Measurements from ENCODE around the gene COL19A1.

Gene COL19A1

GRCh38 chr6:69878795-69879194 lies 12.4 kb downstream of the COL19A1 start:
- Histone ChIP-seq H3K9me2 (replicated peaks; ENCODE audit: insufficient read depth, low read length) (no peaks in the 10 kb centered on the region), H3K4me3 (ENCODE audit: low read length) (no peak overlapping the region), H4K20me1 (ENCODE audit: insufficient read depth, low read length) (no peaks in the 10 kb centered on the region), H3K4me2 (ENCODE audit: low read depth, low read length) (no peak overlapping the region), H3F3A (ENCODE audit: insufficient read depth, low read length) (no peaks in the 10 kb centered on the region), H3K36me3 (replicated peaks; ENCODE audit: insufficient read depth, low read length) (no peaks in the 10 kb centered on the region), H3K9me3 (replicated peaks; ENCODE audit: insufficient read depth, low read length) (no peaks in the 10 kb centered on the region), H3K27ac (ENCODE audit: low read length) (no peak overlapping the region), H2AFZ (ENCODE audit: low read length) (no peak overlapping the region), H3K9ac (ENCODE audit: low read length) (no peak overlapping the region), H3K79me2 (ENCODE audit: low read length) (no peaks in the 10 kb centered on the region), H3K27me3 (replicated peaks; ENCODE audit: insufficient read depth, low read length) (no peaks in the 10 kb centered on the region), H3K4me1 (ENCODE audit: low read length) (no peaks in the 10 kb centered on the region)
- no peak for DNase-seq
- TF ChIP-seq EZH2phosphoT487 (IDR thresholded peaks at IDR 0.05; ENCODE audit: low read length) = no peak
- TF ChIP-seq CTCF (IDR thresholded peaks at IDR 0.05; ENCODE audit: low read length) = no peak
- TF ChIP-seq EZH2 (optimal IDR thresholded peaks at IDR 0.05; ENCODE audit: low read depth, low read length) = no peak

- Histone ChIP-seq H3F3A (ENCODE audit: insufficient read depth, low read length) (no peaks in the 10 kb centered on the region), H4K20me1 (ENCODE audit: insufficient read depth, low read length) (no peaks in the 10 kb centered on the region), H3K9me3 (replicated peaks; ENCODE audit: insufficient read depth, low read length) (no peaks in the 10 kb centered on the region), H3K36me3 (replicated peaks; ENCODE audit: insufficient read depth, low read length) (no peaks in the 10 kb centered on the region), H3K4me1 (ENCODE audit: low read length) (no peaks in the 10 kb centered on the region), H3K27me3 (replicated peaks; ENCODE audit: insufficient read depth, low read length) (no peaks in the 10 kb centered on the region), H3K9ac (ENCODE audit: low read length) (no peak overlapping the region), H3K4me3 (ENCODE audit: low read length) (no peak overlapping the region), H3K9me2 (replicated peaks; ENCODE audit: insufficient read depth, low read length) (no peaks in the 10 kb centered on the region), H3K27ac (ENCODE audit: low read length) (no peak overlapping the region), H3K4me2 (ENCODE audit: low read depth, low read length) (no peak overlapping the region), H3K79me2 (ENCODE audit: low read length) (no peaks in the 10 kb centered on the region), H2AFZ (ENCODE audit: low read length) (no peak overlapping the region)
- DNase-seq = no peak
- no peak for TF ChIP-seq EZH2phosphoT487 (IDR thresholded peaks at IDR 0.05; ENCODE audit: low read length)
- no peak for TF ChIP-seq EZH2 (optimal IDR thresholded peaks at IDR 0.05; ENCODE audit: low read depth, low read length)
- TF ChIP-seq CTCF (IDR thresholded peaks at IDR 0.05; ENCODE audit: low read length) = no peak
Observed at GRCh38 chr6:69880601-69881000, 14.2 kb downstream of the COL19A1 start.

- no peak overlapping the region for H2AFZ ChIP-seq (ENCODE audit: low read length)
- H3K4me2 ChIP-seq (ENCODE audit: low read depth, low read length) = no peak overlapping the region
- H3K9me2 ChIP-seq (replicated peaks; ENCODE audit: insufficient read depth, low read length) = no peaks in the 10 kb centered on the region
- TF ChIP-seq CTCF (IDR thresholded peaks at IDR 0.05; ENCODE audit: low read length) = no peak
- TF ChIP-seq EZH2 (optimal IDR thresholded peaks at IDR 0.05; ENCODE audit: low read depth, low read length) = no peak
- H3K27ac ChIP-seq (ENCODE audit: low read length) = no peak overlapping the region
- no peaks in the 10 kb centered on the region for H3K9me3 ChIP-seq (replicated peaks; ENCODE audit: insufficient read depth, low read length)
- H3K4me3 ChIP-seq (ENCODE audit: low read length) = no peak overlapping the region
- H3K4me1 ChIP-seq (ENCODE audit: low read length) = no peaks in the 10 kb centered on the region
- H3F3A ChIP-seq (ENCODE audit: insufficient read depth, low read length) = no peaks in the 10 kb centered on the region
- no peaks in the 10 kb centered on the region for H3K36me3 ChIP-seq (replicated peaks; ENCODE audit: insufficient read depth, low read length)
- no peaks in the 10 kb centered on the region for H4K20me1 ChIP-seq (ENCODE audit: insufficient read depth, low read length)
- H3K79me2 ChIP-seq (ENCODE audit: low read length) = no peaks in the 10 kb centered on the region
- no peak for DNase-seq
- H3K27me3 ChIP-seq (replicated peaks; ENCODE audit: insufficient read depth, low read length) = no peaks in the 10 kb centered on the region
- no peak overlapping the region for H3K9ac ChIP-seq (ENCODE audit: low read length)
Observed at GRCh38 chr6:69881322-69882151, 15.2 kb downstream of the COL19A1 start.

All from MM.1S (cell line).